ENCODE data around the gene PCDHGB5. TPM values are rescaled to one million over a fixed set of nuclear protein-coding genes. Genes with fewer than 3 reads are reported as not detected.
A peak's percentile ranks its signal among the peaks of the same experiment; 100 is the strongest.
"Not testable (repeated sequence)": the region's sequence is repeated elsewhere in the genome, so short reads cannot be mapped to it uniquely, and the experiment has no call there.

The PCDHGB5 gene
- total and polyA plus RNA-seq, 2 donors, result 1.1 to 1.6 TPM

GRCh38 chr5:141407790-141408505, 10.2 kb downstream of the PCDHGB5 start, which contains the start of gene PCDHGB6:
Gene PCDHGB6 (plus strand): TSS chr5:141408021. CDS start chr5:141408203, 182 bp downstream.
- H3K36me3 ChIP-seq (ENCODE audit: control insufficient read depth in 2 of 2, insufficient read depth in 2 of 2, low read length in 1 of 2); H3K4me1 ChIP-seq (ENCODE audit: control insufficient read depth in 2 of 2, insufficient read depth in 2 of 2, low read length in 2 of 2); H3K27ac ChIP-seq (ENCODE audit: low read depth in 1 of 2, low read length in 1 of 2): not testable (repeated sequence)
- Histone ChIP-seq H3K9me3 (ENCODE audit: control insufficient read depth in 2 of 2, insufficient read depth in 1 of 2, low read length in 1 of 2) (peaks cover 13 to 32% of the 10 kb centered on the region in 2 donors), H3K27me3 (ENCODE audit: control insufficient read depth in 2 of 2, insufficient read depth in 1 of 2, low read length in 1 of 2) (peaks cover 19 to 79% of the 10 kb centered on the region in 2 donors), H3K4me3 (ENCODE audit: low read length in 2 of 2) (peak within 1 kb of the TSS in 1 of 2 donors; percentile 25)
- 17% methylated on average over 51 of the region's 51 CpGs for WGBS
- peak in 1 of 9 donors; percentile 46 for DNase-seq (ENCODE audit: low read depth in 6 of 9, low spot score in 9 of 9)

GRCh38 chr5:141409598-141410306, 12.0 kb downstream of the PCDHGB5 start:
- H3K4me1 ChIP-seq (ENCODE audit: control insufficient read depth in 2 of 2, insufficient read depth in 2 of 2, low read length in 2 of 2), result peaks cover 0 to 4% of the 10 kb centered on the region in 2 donors
- DNase-seq (ENCODE audit: low read depth in 6 of 9, low spot score in 9 of 9), result no peak
- H3K36me3 ChIP-seq (ENCODE audit: control insufficient read depth in 2 of 2, insufficient read depth in 2 of 2, low read length in 1 of 2), result no peaks in the 10 kb centered on the region
- no peak overlapping the region for H3K4me3 ChIP-seq (ENCODE audit: low read length in 2 of 2)
- no peak overlapping the region for H3K27ac ChIP-seq (ENCODE audit: low read depth in 1 of 2, low read length in 1 of 2)
- WGBS, result 35% methylated on average over 64 of the region's 64 CpGs
- H3K9me3 ChIP-seq (ENCODE audit: control insufficient read depth in 2 of 2, insufficient read depth in 1 of 2, low read length in 1 of 2), result peaks cover 13 to 34% of the 10 kb centered on the region in 2 donors
- H3K27me3 ChIP-seq (ENCODE audit: control insufficient read depth in 2 of 2, insufficient read depth in 1 of 2, low read length in 1 of 2), result peaks cover 31 to 79% of the 10 kb centered on the region in 2 donors

GRCh38 chr5:141411575-141411974, 13.8 kb downstream of the PCDHGB5 start:
- Histone ChIP-seq H3K4me3 (ENCODE audit: low read length in 2 of 2) (no peak overlapping the region), H3K36me3 (ENCODE audit: control insufficient read depth in 2 of 2, insufficient read depth in 2 of 2, low read length in 1 of 2) (no peaks in the 10 kb centered on the region), H3K27ac (ENCODE audit: low read depth in 1 of 2, low read length in 1 of 2) (no peak overlapping the region), H3K9me3 (ENCODE audit: control insufficient read depth in 2 of 2, insufficient read depth in 1 of 2, low read length in 1 of 2) (peaks cover 13 to 34% of the 10 kb centered on the region in 2 donors), H3K4me1 (ENCODE audit: control insufficient read depth in 2 of 2, insufficient read depth in 2 of 2, low read length in 2 of 2) (peaks cover 0 to 4% of the 10 kb centered on the region in 2 donors), H3K27me3 (ENCODE audit: control insufficient read depth in 2 of 2, insufficient read depth in 1 of 2, low read length in 1 of 2) (peaks cover 38 to 89% of the 10 kb centered on the region in 2 donors)
- no peak for DNase-seq (ENCODE audit: low read depth in 6 of 9, low spot score in 9 of 9)
- 71% methylated on average over 3 of the region's 3 CpGs for WGBS

GRCh38 chr5:141412854-141413539, 15.2 kb downstream of the PCDHGB5 start, which contains the start of gene PCDHGA10:
Gene PCDHGA10 (plus strand): TSS chr5:141412987. CDS start chr5:141413176, 189 bp downstream.
- no peaks in the 10 kb centered on the region for H3K36me3 ChIP-seq (ENCODE audit: control insufficient read depth in 2 of 2, insufficient read depth in 2 of 2, low read length in 1 of 2)
- 12% methylated on average over 31 of the region's 31 CpGs for WGBS
- H3K27ac ChIP-seq (ENCODE audit: low read depth in 1 of 2, low read length in 1 of 2), result no peak within 1 kb of the TSS
- DNase-seq (ENCODE audit: low read depth in 6 of 9, low spot score in 9 of 9), result peak in 3 of 9 donors; percentile 32 to 67 (median 55)
- peaks cover 0 to 4% of the 10 kb centered on the region in 2 donors for H3K4me1 ChIP-seq (ENCODE audit: control insufficient read depth in 2 of 2, insufficient read depth in 2 of 2, low read length in 2 of 2)
- H3K27me3 ChIP-seq (ENCODE audit: control insufficient read depth in 2 of 2, insufficient read depth in 1 of 2, low read length in 1 of 2), result peaks cover 44 to 94% of the 10 kb centered on the region in 2 donors
- peaks cover 13 to 30% of the 10 kb centered on the region in 2 donors for H3K9me3 ChIP-seq (ENCODE audit: control insufficient read depth in 2 of 2, insufficient read depth in 1 of 2, low read length in 1 of 2)
- H3K4me3 ChIP-seq (ENCODE audit: low read length in 2 of 2), result peak within 1 kb of the TSS; percentile 29 to 39

GRCh38 chr5:141413540-141414069, 15.9 kb downstream of the PCDHGB5 start:
- Histone ChIP-seq H3K9me3 (ENCODE audit: control insufficient read depth in 2 of 2, insufficient read depth in 1 of 2, low read length in 1 of 2) (peaks cover 14 to 29% of the 10 kb centered on the region in 2 donors), H3K4me1 (ENCODE audit: control insufficient read depth in 2 of 2, insufficient read depth in 2 of 2, low read length in 2 of 2) (peaks cover 0 to 4% of the 10 kb centered on the region in 2 donors), H3K27ac (ENCODE audit: low read depth in 1 of 2, low read length in 1 of 2) (no peak overlapping the region), H3K36me3 (ENCODE audit: control insufficient read depth in 2 of 2, insufficient read depth in 2 of 2, low read length in 1 of 2) (no peaks in the 10 kb centered on the region), H3K27me3 (ENCODE audit: control insufficient read depth in 2 of 2, insufficient read depth in 1 of 2, low read length in 1 of 2) (peaks cover 50 to 94% of the 10 kb centered on the region in 2 donors), H3K4me3 (ENCODE audit: low read length in 2 of 2) (peak overlapping the region; percentile 29 to 32)
- DNase-seq (ENCODE audit: low read depth in 6 of 9, low spot score in 9 of 9), result no peak
- 16% methylated on average over 25 of the region's 25 CpGs for WGBS

- DNase-seq (ENCODE audit: low read depth in 6 of 9, low spot score in 9 of 9), result not testable (repeated sequence)
- H3K27me3 ChIP-seq (ENCODE audit: control insufficient read depth in 2 of 2, insufficient read depth in 1 of 2, low read length in 1 of 2), result peaks cover 52 to 94% of the 10 kb centered on the region in 2 donors
- 33% methylated on average over 46 of the region's 46 CpGs for WGBS
These were observed 17.0 kb downstream of the PCDHGB5 start for GRCh38 chr5:141414548-141415274.

GRCh38 chr5:141415275-141415618, 17.5 kb downstream of the PCDHGB5 start:
- 28% methylated on average over 24 of the region's 24 CpGs for WGBS
- not testable (repeated sequence) for H3K4me3 ChIP-seq (ENCODE audit: low read length in 2 of 2); H3K27ac ChIP-seq (ENCODE audit: low read depth in 1 of 2, low read length in 1 of 2); H3K4me1 ChIP-seq (ENCODE audit: control insufficient read depth in 2 of 2, insufficient read depth in 2 of 2, low read length in 2 of 2); H3K36me3 ChIP-seq (ENCODE audit: control insufficient read depth in 2 of 2, insufficient read depth in 2 of 2, low read length in 1 of 2); DNase-seq (ENCODE audit: low read depth in 6 of 9, low spot score in 9 of 9)
- Histone ChIP-seq H3K9me3 (ENCODE audit: control insufficient read depth in 2 of 2, insufficient read depth in 1 of 2, low read length in 1 of 2) (peaks cover 12 to 27% of the 10 kb centered on the region in 2 donors), H3K27me3 (ENCODE audit: control insufficient read depth in 2 of 2, insufficient read depth in 1 of 2, low read length in 1 of 2) (peaks cover 48 to 94% of the 10 kb centered on the region in 2 donors)

More at GRCh38 chr5:141414548-141415274, 17.0 kb downstream of the PCDHGB5 start:
- H3K4me1 ChIP-seq (ENCODE audit: control insufficient read depth in 2 of 2, insufficient read depth in 2 of 2, low read length in 2 of 2); H3K36me3 ChIP-seq (ENCODE audit: control insufficient read depth in 2 of 2, insufficient read depth in 2 of 2, low read length in 1 of 2); H3K4me3 ChIP-seq (ENCODE audit: low read length in 2 of 2); H3K27ac ChIP-seq (ENCODE audit: low read depth in 1 of 2, low read length in 1 of 2): not testable (repeated sequence)
- H3K9me3 ChIP-seq (ENCODE audit: control insufficient read depth in 2 of 2, insufficient read depth in 1 of 2, low read length in 1 of 2), result peaks cover 14 to 31% of the 10 kb centered on the region in 2 donors

- H3K36me3 ChIP-seq (ENCODE audit: control insufficient read depth in 2 of 2, insufficient read depth in 2 of 2, low read length in 1 of 2); H3K27ac ChIP-seq (ENCODE audit: low read depth in 1 of 2, low read length in 1 of 2): not testable (repeated sequence)
- DNase-seq (ENCODE audit: low read depth in 6 of 9, low spot score in 9 of 9), result peak in 6 of 9 donors; percentile 19 to 69 (median 34)
- Histone ChIP-seq H3K9me3 (ENCODE audit: control insufficient read depth in 2 of 2, insufficient read depth in 1 of 2, low read length in 1 of 2) (peaks cover 18 to 37% of the 10 kb centered on the region in 2 donors), H3K4me3 (ENCODE audit: low read length in 2 of 2) (peak within 1 kb of the TSS; percentile 20 to 29), H3K4me1 (ENCODE audit: control insufficient read depth in 2 of 2, insufficient read depth in 2 of 2, low read length in 2 of 2) (peaks cover 0 to 10% of the 10 kb centered on the region in 2 donors), H3K27me3 (ENCODE audit: control insufficient read depth in 2 of 2, insufficient read depth in 1 of 2, low read length in 1 of 2) (peaks cover 61 to 100% of the 10 kb centered on the region in 2 donors)
- 6% methylated on average over 47 of the region's 47 CpGs for WGBS
These were observed 19.9 kb downstream of the PCDHGB5 start, which contains the start of gene PCDHGB7 for GRCh38 chr5:141417494-141418172. Gene PCDHGB7 (plus strand): TSS chr5:141417677. CDS start chr5:141417860, 183 bp downstream.

Data from thymus (tissue), 11 donors.